HG02678 (cell line): ENCODE results near the gene PPCDC.
"Not testable (repeated sequence)": the region's sequence is repeated elsewhere in the genome, so short reads cannot be mapped to it uniquely, and the experiment has no call there.

Source experiments
- ATAC-seq: cut with Tn5 transposase; IDR thresholded peaks from one replicate; pipeline ENCODE4 v1.9.1; 2021; ENCODE audit warnings: mild to moderate bottlenecking, moderate library complexity; ENCODE audit not compliant: unreplicated experiment

Gene PPCDC

DNA sequence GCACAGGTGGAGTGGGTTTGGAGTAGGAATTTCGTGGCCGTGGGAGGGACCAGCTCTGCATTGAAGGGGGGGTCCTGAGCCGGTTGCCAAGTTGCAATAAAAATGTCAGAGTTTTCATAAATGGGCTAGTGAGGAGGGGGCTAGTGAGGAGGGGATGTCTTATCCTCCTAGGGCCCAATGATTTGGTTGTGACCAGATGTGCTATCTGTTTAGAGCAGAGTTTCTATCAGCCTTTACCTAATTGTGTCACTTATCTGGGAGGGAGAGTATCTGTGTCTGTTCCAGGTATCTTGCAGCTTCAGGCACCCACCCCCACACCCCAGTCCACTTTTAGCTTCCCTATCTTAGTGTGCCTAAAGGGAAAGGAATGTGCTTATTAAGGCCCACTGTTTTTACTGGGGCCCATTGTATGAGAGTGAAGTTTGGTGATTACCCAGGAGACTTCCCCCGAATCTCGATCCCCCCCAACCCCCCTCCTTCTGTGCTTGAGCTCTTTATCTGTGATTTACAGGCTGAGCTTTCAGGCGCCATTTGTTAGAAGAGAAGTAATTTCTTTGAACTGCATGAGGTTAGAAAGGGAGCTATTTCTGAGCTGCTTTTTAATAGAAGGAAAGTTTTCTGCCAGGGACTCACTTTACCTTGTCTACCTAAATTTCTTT lies 42.6 kb downstream of the PPCDC start:
- no peak for ATAC-seq

- no peak for ATAC-seq
Measured at GRCh38 chr15:75067123-75067830, 43.9 kb downstream of the PPCDC start.

DNA sequence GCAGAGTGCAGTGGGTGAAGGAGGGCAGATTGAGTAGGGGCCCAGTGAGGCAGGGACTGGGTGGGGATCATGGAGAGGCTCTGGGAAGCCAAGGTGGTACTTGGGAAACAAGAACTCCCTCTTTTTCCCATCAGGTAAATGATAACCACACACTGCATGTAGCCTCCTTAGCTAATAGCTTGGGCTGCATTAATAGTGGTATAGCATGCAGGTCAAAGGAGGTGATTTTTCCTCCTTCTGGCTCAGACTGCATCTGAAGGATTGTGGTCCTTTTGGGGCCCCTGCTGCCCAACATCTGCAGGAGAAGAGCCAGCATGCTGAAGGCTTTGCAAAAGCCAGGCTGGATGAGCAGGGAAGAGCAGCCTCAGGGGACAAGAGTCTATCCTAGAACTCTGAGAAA lies 45.4 kb downstream of the PPCDC start:
- no peak for ATAC-seq

- ATAC-seq = peak; percentile 82
Measured at GRCh38 chr15:75069301-75069925, 46.0 kb downstream of the PPCDC start.

- no peak for ATAC-seq
Measured at GRCh38 chr15:75070674-75071073, 47.3 kb downstream of the PPCDC start.

GRCh38 chr15:75073197-75073596 lies 49.8 kb downstream of the PPCDC start:
- no peak for ATAC-seq

- ATAC-seq = no peak
Measured at GRCh38 chr15:75076277-75076676, 52.9 kb downstream of the PPCDC start.

- not testable (repeated sequence) for ATAC-seq
Measured at GRCh38 chr15:75077551-75077961, 54.2 kb downstream of the PPCDC start.

DNA sequence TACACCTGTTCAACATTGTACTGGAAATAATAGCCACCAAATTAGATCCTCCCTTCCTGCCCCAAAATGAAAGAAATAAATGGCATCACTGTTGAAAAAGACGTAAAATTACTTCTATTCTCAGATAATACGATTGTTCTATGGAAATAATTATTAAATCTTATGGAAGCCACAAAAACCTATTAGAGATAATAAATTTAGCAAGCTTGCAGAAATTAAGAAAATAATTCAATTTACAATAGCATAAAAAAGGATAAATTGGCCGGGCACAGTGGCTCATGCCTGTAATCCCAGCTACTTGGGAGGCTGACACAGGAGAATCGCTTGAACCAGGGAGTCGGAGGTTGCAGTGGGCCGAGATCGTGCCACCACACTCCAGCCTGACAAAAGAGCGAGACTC lies 57.8 kb downstream of the PPCDC start:
- ATAC-seq = no peak

DNA sequence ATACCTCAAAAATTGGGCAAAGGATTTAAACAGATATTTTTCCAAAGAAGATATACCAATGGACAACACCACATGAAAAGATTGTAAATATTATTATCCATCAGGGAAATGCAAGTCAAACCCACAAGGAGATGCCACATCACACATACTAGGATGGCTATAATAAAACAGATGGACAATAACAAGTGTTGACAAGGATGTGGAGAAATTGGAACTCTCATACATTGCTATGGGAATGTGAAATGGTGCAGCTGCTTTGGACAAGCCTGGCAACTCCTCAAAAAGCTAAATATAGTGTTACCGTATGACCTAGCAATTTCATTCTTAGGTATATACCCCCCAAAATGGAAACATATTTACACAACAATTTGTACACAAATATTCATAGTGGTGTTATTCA lies 59.3 kb downstream of the PPCDC start:
- no peak for ATAC-seq

DNA sequence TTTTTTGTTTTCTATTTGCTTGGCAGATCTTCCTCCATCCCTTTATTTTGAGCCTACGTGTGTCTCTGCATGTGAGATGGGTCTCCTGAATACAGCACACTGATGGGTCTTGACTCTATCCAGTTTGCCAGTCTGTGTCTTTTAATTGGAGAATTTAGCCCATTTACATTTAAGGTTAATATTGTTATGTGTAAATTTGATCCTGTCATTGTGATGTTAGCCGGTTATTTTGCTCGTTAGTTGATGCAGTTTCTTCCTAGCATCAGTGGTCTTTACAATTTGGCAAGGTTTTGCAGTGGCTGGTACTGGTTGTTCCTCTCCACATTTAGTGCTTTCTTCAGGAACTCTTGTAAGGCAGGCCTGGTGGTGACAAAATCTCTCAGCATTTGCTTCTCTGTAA lies 62.3 kb downstream of the PPCDC start:
- ATAC-seq = not testable (repeated sequence)

GRCh38 chr15:75089456-75090387 lies 66.3 kb downstream of the PPCDC start:
- ATAC-seq = no peak

DNA sequence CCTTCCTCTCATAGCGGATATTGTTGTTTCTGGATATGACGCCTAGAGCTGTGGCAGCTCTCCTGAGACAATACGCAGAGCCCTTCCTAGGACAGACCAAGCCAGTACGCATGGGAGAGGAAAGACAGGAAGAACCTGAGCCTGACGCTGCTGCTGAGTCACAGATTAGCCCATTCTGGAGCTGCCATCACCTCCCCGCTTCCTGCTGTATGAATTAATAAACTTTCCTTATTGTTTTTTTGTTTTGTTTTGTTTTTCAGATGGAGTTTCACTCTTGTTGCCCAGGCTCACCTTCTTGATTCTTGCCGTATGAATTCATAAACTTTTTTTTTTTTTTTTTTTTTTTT lies 67.0 kb downstream of the PPCDC start:
- no peak for ATAC-seq

DNA sequence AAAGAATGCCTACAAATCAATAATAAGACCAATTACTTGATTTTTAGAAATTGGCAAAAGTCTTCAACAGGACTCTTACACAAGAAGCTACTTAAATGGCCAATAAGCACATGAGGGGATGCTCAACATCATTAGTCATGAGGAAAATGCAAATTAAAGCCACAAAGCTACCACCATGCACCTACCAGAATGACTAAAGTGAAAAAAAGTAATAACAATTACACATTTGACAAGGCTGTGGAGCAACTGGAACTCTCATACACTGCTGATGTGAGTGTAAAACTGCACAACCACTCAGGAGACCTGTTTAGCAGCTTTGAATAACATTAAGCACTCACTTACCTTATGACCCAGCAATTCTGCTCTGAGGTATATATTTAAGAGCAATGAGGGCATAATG lies 68.4 kb downstream of the PPCDC start:
- no peak for ATAC-seq

DNA sequence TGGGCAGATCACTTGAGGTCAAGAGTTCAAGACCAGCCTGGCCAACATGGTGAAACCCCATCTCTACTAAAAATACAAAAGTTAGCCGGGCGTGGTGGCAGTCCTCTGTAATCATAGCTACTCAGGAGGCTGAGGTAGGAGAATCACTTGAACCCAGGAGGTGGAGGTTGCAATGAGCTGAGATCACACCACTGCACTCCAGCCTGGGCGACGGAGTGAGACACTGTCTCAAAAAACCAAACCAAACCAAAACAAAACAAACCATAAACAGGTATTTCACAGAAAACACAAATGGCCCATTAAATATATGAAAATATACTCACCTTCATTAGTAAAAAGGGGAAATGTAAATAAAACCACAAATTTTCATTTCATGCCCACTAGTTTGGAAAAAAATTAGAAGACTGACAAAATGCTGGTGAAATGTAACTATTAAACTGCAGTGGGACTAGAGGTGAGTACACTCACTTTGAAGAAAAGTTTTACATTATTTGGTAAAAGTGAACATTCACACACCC lies 71.6 kb downstream of the PPCDC start:
- not testable (repeated sequence) for ATAC-seq

DNA sequence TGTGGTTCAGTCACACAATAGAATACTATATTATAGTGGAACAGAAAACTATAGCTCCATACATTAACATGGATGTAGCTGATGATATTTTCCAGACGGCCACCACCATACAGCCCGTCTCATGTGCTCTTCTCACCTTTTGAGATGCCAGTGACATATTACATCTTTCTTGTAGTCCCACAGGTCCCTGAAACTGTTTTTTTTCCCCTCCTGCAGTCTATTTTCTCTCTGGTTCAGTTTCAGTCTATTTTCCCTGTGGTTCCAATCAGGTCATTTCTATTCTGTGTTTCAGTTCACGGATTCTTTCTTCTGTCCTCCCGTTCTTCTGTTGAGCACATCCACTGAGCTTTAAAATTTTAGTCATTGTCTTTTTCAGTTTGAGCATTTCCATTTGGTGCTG lies 72.2 kb downstream of the PPCDC start:
- no peak for ATAC-seq

DNA sequence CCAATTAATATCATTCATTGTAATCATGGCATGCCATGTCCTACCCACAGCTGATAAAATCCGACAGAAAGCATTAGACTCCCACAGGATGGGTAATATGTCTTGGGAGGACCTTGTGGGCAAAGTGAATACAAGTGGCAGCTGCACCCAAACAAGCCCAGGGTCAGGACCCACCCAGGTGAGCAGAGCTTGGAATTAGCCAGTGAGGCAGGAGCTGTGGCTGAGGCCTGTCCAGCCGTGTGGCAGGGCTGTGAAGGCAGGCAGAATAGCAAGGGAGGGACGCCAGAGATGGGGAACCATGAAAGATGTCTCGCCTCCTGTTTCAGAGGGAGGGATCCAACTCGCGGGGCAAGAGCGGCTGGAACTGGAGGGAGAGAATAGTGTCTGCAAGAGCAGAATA lies 74.5 kb downstream of the PPCDC start:
- ATAC-seq = no peak

GRCh38 chr15:75098404-75098803 lies 75.0 kb downstream of the PPCDC start:
- ATAC-seq = no peak
